Small intestine (tissue), 7 donors: ENCODE measurements around the gene TMEM233. TPM values are rescaled to one million over a fixed set of nuclear protein-coding genes. Genes with fewer than 3 reads are reported as not detected.

Experiments used
- DNase-seq, 2 donors: peaks; one replicate each; pipeline versions ENCODE4 v3.0.0 to v3.0.0-alpha.2; 2013
- FAIRE-seq: peaks from 2 replicates; lab custom pipeline; 2012; peaks lifted over from hg19 to GRCh38; lab: Jason Lieb, UNC
- H3K27ac ChIP-seq, 3 donors: one replicate each; pipeline ENCODE4 v1.5.1; 2013; ENCODE audit warnings: low read length in 2 of 3, mild to moderate bottlenecking in 2 of 3, control low read depth in 1 of 3, inconsistent platforms in 1 of 3, low read depth in 1 of 3, moderate library complexity in 1 of 3
- H3K27me3 ChIP-seq, 3 donors: one replicate each; pipeline ENCODE4 v1.6.1; 2013; ENCODE audit warnings: low read length in 3 of 3, inconsistent platforms in 1 of 3; ENCODE audit not compliant: control insufficient read depth in 3 of 3, insufficient read depth in 3 of 3
- H3K36me3 ChIP-seq, 3 donors: one replicate each; pipeline ENCODE4 v1.6.1; 2013; ENCODE audit warnings: low read length in 3 of 3, inconsistent platforms in 1 of 3, low read depth in 1 of 3, mild to moderate bottlenecking in 1 of 3, moderate library complexity in 1 of 3; ENCODE audit not compliant: control insufficient read depth in 3 of 3, insufficient read depth in 2 of 3
- H3K4me1 ChIP-seq, 3 donors: one replicate each; pipeline ENCODE4 v1.6.1; 2013; ENCODE audit warnings: low read length in 2 of 3, inconsistent platforms in 1 of 3, low read depth in 1 of 3, mild to moderate bottlenecking in 1 of 3, moderate library complexity in 1 of 3; ENCODE audit not compliant: control insufficient read depth in 3 of 3, insufficient read depth in 2 of 3
- H3K4me3 ChIP-seq, 3 donors: one replicate each; pipeline ENCODE4 v1.5.1; 2013; ENCODE audit warnings: low read length in 3 of 3, control low read depth in 1 of 3, inconsistent platforms in 1 of 3, low read depth in 1 of 3, mild to moderate bottlenecking in 1 of 3, moderate library complexity in 1 of 3
- H3K9me3 ChIP-seq, 2 donors: one replicate each; pipeline ENCODE4 v1.6.1; 2013; ENCODE audit warnings: low read depth in 1 of 2, low read length in 1 of 2; ENCODE audit not compliant: control insufficient read depth in 2 of 2, insufficient read depth in 1 of 2
- WGBS, 3 donors: extraction: QIAGEN DNeasy Blood & Tissue Kit; methylation state at CpG; one replicate each; pipeline ENCODE4 v1.1.7; 2013; 5-methylcytosine and 5-hydroxymethylcytosine counted together
- polyA plus RNA-seq, 4 donors: library from polyadenylated mRNA; stranded (reverse) in 3 of 4; unstranded in 1 of 4; fragments of 200-250 nt in 3 of 4; fragments of 120-200 nt in 1 of 4; gene quantifications; one replicate each; pipeline versions ENCODE4 v1.2.1 to v1.2.3, GENCODE V29; 2013
- donor health status: healthy with polysubstance abuse.
- donor health status: control.
- donor health status: control.
- donor health status: Bipolar disorder and iron deficiency.
- donor health status: healthy.

TMEM233 gene
- polyA plus RNA-seq, 4 donors = 0.18 to 0.58 TPM; not detected in 2

GRCh38 chr12:119574255-119574654, 19.3 kb upstream of the TMEM233 start:
- Histone ChIP-seq H3K4me1 (no peaks in the 10 kb centered on the region), H3K27me3 (no peaks in the 10 kb centered on the region), H3K4me3 (no peak overlapping the region), H3K36me3 (no peaks in the 10 kb centered on the region), H3K9me3 (no peaks in the 10 kb centered on the region), H3K27ac (no peak overlapping the region)
- DNase-seq (no peak), FAIRE-seq (no peak)
- 65 to 88% (median 88%) methylated on average over 1 of the region's 1 CpG for WGBS, 3 donors

- no peak for FAIRE-seq
- no peak overlapping the region for H3K4me3 ChIP-seq
- H3K36me3 ChIP-seq = no peaks in the 10 kb centered on the region
- H3K9me3 ChIP-seq = no peaks in the 10 kb centered on the region
- no peak for DNase-seq
- WGBS, 3 donors = 65 to 72% (median 70%) methylated on average over 8 of the region's 8 CpGs
- H3K27ac ChIP-seq = no peak overlapping the region
- H3K4me1 ChIP-seq = no peaks in the 10 kb centered on the region
- H3K27me3 ChIP-seq = no peaks in the 10 kb centered on the region
Measured at GRCh38 chr12:119576118-119576810, 17.3 kb upstream of the TMEM233 start.

GRCh38 chr12:119576915-119577314, 16.7 kb upstream of the TMEM233 start:
- DNase-seq = no peak
- FAIRE-seq = no peak
- 36 to 60% (median 38%) methylated on average over 1 of the region's 1 CpG for WGBS, 3 donors
- H3K36me3 ChIP-seq = no peaks in the 10 kb centered on the region
- no peak overlapping the region for H3K27ac ChIP-seq
- H3K4me3 ChIP-seq = no peak overlapping the region
- no peaks in the 10 kb centered on the region for H3K27me3 ChIP-seq
- H3K4me1 ChIP-seq = no peaks in the 10 kb centered on the region
- no peaks in the 10 kb centered on the region for H3K9me3 ChIP-seq

GRCh38 chr12:119578112-119578511, 15.5 kb upstream of the TMEM233 start:
- WGBS, 3 donors = 77 to 86% (median 82%) methylated on average over 2 of the region's 2 CpGs
- no peak overlapping the region for H3K4me3 ChIP-seq

GRCh38 chr12:119589097-119589496, 4.5 kb upstream of the TMEM233 start:
- 69 to 79% (median 78%) methylated on average over 1 of the region's 1 CpG for WGBS, 3 donors
- H3K27me3 ChIP-seq = peaks cover 3 to 11% (median 10%) of the 10 kb centered on the region in 3 donors
- no peak for FAIRE-seq
- H3K4me1 ChIP-seq = no peaks in the 10 kb centered on the region
- no peaks in the 10 kb centered on the region for H3K36me3 ChIP-seq
- no peak overlapping the region for H3K4me3 ChIP-seq
- no peaks in the 10 kb centered on the region for H3K9me3 ChIP-seq
- H3K27ac ChIP-seq = no peak overlapping the region
- DNase-seq = no peak

More at GRCh38 chr12:119578112-119578511, 15.5 kb upstream of the TMEM233 start:
- no peak overlapping the region for H3K27ac ChIP-seq
- H3K4me1 ChIP-seq = no peaks in the 10 kb centered on the region
- H3K27me3 ChIP-seq = no peaks in the 10 kb centered on the region
- H3K9me3 ChIP-seq = no peaks in the 10 kb centered on the region
- DNase-seq = no peak
- H3K36me3 ChIP-seq = no peaks in the 10 kb centered on the region
- no peak for FAIRE-seq

GRCh38 chr12:119589634-119590033, 3.9 kb upstream of the TMEM233 start:
- Histone ChIP-seq H3K4me1 (no peaks in the 10 kb centered on the region), H3K27ac (no peak overlapping the region), H3K36me3 (no peaks in the 10 kb centered on the region), H3K27me3 (peaks cover 3 to 17% (median 15%) of the 10 kb centered on the region in 3 donors), H3K4me3 (no peak overlapping the region), H3K9me3 (no peaks in the 10 kb centered on the region)
- DNase-seq = no peak
- FAIRE-seq = no peak
- WGBS, 3 donors = 72 to 84% (median 79%) methylated on average over 4 of the region's 4 CpGs

- no peak for DNase-seq
- WGBS, 3 donors = 53 to 71% (median 63%) methylated on average over 2 of the region's 2 CpGs
- no peak overlapping the region for H3K4me3 ChIP-seq
- no peaks in the 10 kb centered on the region for H3K4me1 ChIP-seq
- no peak overlapping the region for H3K27ac ChIP-seq
- no peak for FAIRE-seq
- H3K36me3 ChIP-seq = no peaks in the 10 kb centered on the region
- H3K9me3 ChIP-seq = no peaks in the 10 kb centered on the region
- H3K27me3 ChIP-seq = peaks cover 7 to 32% (median 19%) of the 10 kb centered on the region in 3 donors
Measured at GRCh38 chr12:119592232-119592631, 1.3 kb upstream of the TMEM233 start.

GRCh38 chr12:119594399-119594730, 791 bp downstream of the TMEM233 start:
- WGBS, 3 donors = 3 to 13% (median 10%) methylated on average over 22 of the region's 22 CpGs
- H3K9me3 ChIP-seq = no peaks in the 10 kb centered on the region
- FAIRE-seq (no peak), DNase-seq (no peak)
- H3K4me1 ChIP-seq = no peaks in the 10 kb centered on the region
- H3K36me3 ChIP-seq = no peaks in the 10 kb centered on the region
- H3K4me3 ChIP-seq = peak overlapping the region in 1 of 3 donors; percentile 25
- H3K27ac ChIP-seq = peak overlapping the region in 1 of 3 donors; percentile 17
- peaks cover 7 to 32% (median 19%) of the 10 kb centered on the region in 3 donors for H3K27me3 ChIP-seq
